ENCODE measurements around the gene MINDY3. TPM values are rescaled to one million over a fixed set of nuclear protein-coding genes. Genes with fewer than 3 reads are reported as not detected.
"Not testable (repeated sequence)": the region's sequence is repeated elsewhere in the genome, so short reads cannot be mapped to it uniquely, and the experiment has no call there.

The MINDY3 gene
- total and polyA plus RNA-seq, 4 donors: 6.5 to 16.1 (median 12.3) TPM

GRCh38 chr10:15764892-15765454 is 95.3 kb downstream of the MINDY3 start:
- no peaks in the 10 kb centered on the region for H3K4me1 ChIP-seq (ENCODE audit: control insufficient read depth in 4 of 4, insufficient read depth in 4 of 4, low read length in 3 of 4)
- WGBS: 85% methylated on average over 2 of the region's 2 CpGs
- H3K36me3 ChIP-seq (ENCODE audit: control insufficient read depth in 4 of 4, insufficient read depth in 3 of 4, low read depth in 1 of 4, low read length in 3 of 4): no peaks in the 10 kb centered on the region
- no peak overlapping the region for H3K9ac ChIP-seq (ENCODE audit: low read depth in 1 of 2, low read length in 2 of 2)
- H3K27ac ChIP-seq (ENCODE audit: low read depth in 1 of 2, low read length in 2 of 2): no peak overlapping the region
- TF ChIP-seq RAD21 (IDR thresholded peaks at IDR 0.05) (no peak), NR2F2 (IDR thresholded peaks at IDR 0.05) (no peak), SP1 (IDR thresholded peaks at IDR 0.05) (no peak), HNF4G (IDR thresholded peaks at IDR 0.05) (no peak), ZBTB33 (IDR thresholded peaks at IDR 0.05) (no peak), JUND (IDR thresholded peaks at IDR 0.05) (no peak), FOXA1 (IDR thresholded peaks at IDR 0.05) (no peak), GABPA (IDR thresholded peaks at IDR 0.05 in 1 of 2, conservative IDR thresholded peaks at IDR 0.05 in 1 of 2) (no peak), TAF1 (conservative IDR thresholded peaks at IDR 0.05) (no peak), RXRA (IDR thresholded peaks at IDR 0.05) (no peak)
- H3K9me3 ChIP-seq (ENCODE audit: control insufficient read depth in 4 of 4, low read length in 3 of 4): no peaks in the 10 kb centered on the region
- no peaks in the 10 kb centered on the region for H3K27me3 ChIP-seq (ENCODE audit: control insufficient read depth in 4 of 4, insufficient read depth in 4 of 4, low read length in 3 of 4)
- no peak for DNase-seq (ENCODE audit: low spot score)
- no peak overlapping the region for H3K4me3 ChIP-seq (ENCODE audit: low read depth in 1 of 3, low read length in 3 of 3)

- no peaks in the 10 kb centered on the region for H3K27me3 ChIP-seq (ENCODE audit: control insufficient read depth in 4 of 4, insufficient read depth in 4 of 4, low read length in 3 of 4)
- H3K4me3 ChIP-seq (ENCODE audit: low read depth in 1 of 3, low read length in 3 of 3): no peak overlapping the region
- no peaks in the 10 kb centered on the region for H3K36me3 ChIP-seq (ENCODE audit: control insufficient read depth in 4 of 4, insufficient read depth in 3 of 4, low read depth in 1 of 4, low read length in 3 of 4)
- no peak overlapping the region for H3K27ac ChIP-seq (ENCODE audit: low read depth in 1 of 2, low read length in 2 of 2)
- TF ChIP-seq ZBTB33 (IDR thresholded peaks at IDR 0.05) (no peak), EGR1 (IDR thresholded peaks at IDR 0.05; ENCODE audit: low read depth in 2 of 2) (no peak), MAX (IDR thresholded peaks at IDR 0.05) (no peak), REST (IDR thresholded peaks at IDR 0.05) (no peak), FOXA1 (IDR thresholded peaks at IDR 0.05) (no peak), TAF1 (conservative IDR thresholded peaks at IDR 0.05) (no peak), HNF4G (IDR thresholded peaks at IDR 0.05) (no peak), HNF4A (conservative IDR thresholded peaks at IDR 0.05) (no peak), CTCF (IDR thresholded peaks at IDR 0.05; ENCODE audit: low read depth, low read length, missing input control) (no peak), SP1 (IDR thresholded peaks at IDR 0.05) (no peak)
- DNase-seq (ENCODE audit: low spot score): no peak
- H3K9ac ChIP-seq (ENCODE audit: low read depth in 1 of 2, low read length in 2 of 2): no peak overlapping the region
- 93% methylated on average over 8 of the region's 8 CpGs for WGBS
- no peaks in the 10 kb centered on the region for H3K4me1 ChIP-seq (ENCODE audit: control insufficient read depth in 4 of 4, insufficient read depth in 4 of 4, low read length in 3 of 4)
- no peaks in the 10 kb centered on the region for H3K9me3 ChIP-seq (ENCODE audit: control insufficient read depth in 4 of 4, low read length in 3 of 4)
Measured at GRCh38 chr10:15763006-15763405, 97.3 kb downstream of the MINDY3 start.

- DNase-seq (ENCODE audit: low spot score); H3K4me3 ChIP-seq (ENCODE audit: low read depth in 1 of 3, low read length in 3 of 3); H3K36me3 ChIP-seq (ENCODE audit: control insufficient read depth in 4 of 4, insufficient read depth in 3 of 4, low read depth in 1 of 4, low read length in 3 of 4); H3K9me3 ChIP-seq (ENCODE audit: control insufficient read depth in 4 of 4, low read length in 3 of 4); H3K9ac ChIP-seq (ENCODE audit: low read depth in 1 of 2, low read length in 2 of 2); H3K4me1 ChIP-seq (ENCODE audit: control insufficient read depth in 4 of 4, insufficient read depth in 4 of 4, low read length in 3 of 4); H3K27ac ChIP-seq (ENCODE audit: low read depth in 1 of 2, low read length in 2 of 2); H3K27me3 ChIP-seq (ENCODE audit: control insufficient read depth in 4 of 4, insufficient read depth in 4 of 4, low read length in 3 of 4): not testable (repeated sequence)
- WGBS: 89% methylated on average over 6 of the region's 6 CpGs
Measured at GRCh38 chr10:15762239-15762638, 98.1 kb downstream of the MINDY3 start.

GRCh38 chr10:15761224-15761623 is 99.1 kb downstream of the MINDY3 start:
- not testable (repeated sequence) for H3K9me3 ChIP-seq (ENCODE audit: control insufficient read depth in 4 of 4, low read length in 3 of 4); H3K9ac ChIP-seq (ENCODE audit: low read depth in 1 of 2, low read length in 2 of 2); H3K4me3 ChIP-seq (ENCODE audit: low read depth in 1 of 3, low read length in 3 of 3); H3K4me1 ChIP-seq (ENCODE audit: control insufficient read depth in 4 of 4, insufficient read depth in 4 of 4, low read length in 3 of 4); DNase-seq (ENCODE audit: low spot score); H3K36me3 ChIP-seq (ENCODE audit: control insufficient read depth in 4 of 4, insufficient read depth in 3 of 4, low read depth in 1 of 4, low read length in 3 of 4); H3K27me3 ChIP-seq (ENCODE audit: control insufficient read depth in 4 of 4, insufficient read depth in 4 of 4, low read length in 3 of 4); H3K27ac ChIP-seq (ENCODE audit: low read depth in 1 of 2, low read length in 2 of 2)
- WGBS: 90% methylated on average over 2 of the region's 4 CpGs
